HepG2 (cell line): ENCODE measurements around the gene BMI1. TPM values are rescaled to one million over a fixed set of nuclear protein-coding genes. Genes with fewer than 3 reads are reported as not detected.

Experiments
- AFF4 ChIP-seq: sonication (generic); formaldehyde crosslinking; IDR thresholded peaks from 2 replicates; pipeline ENCODE4 v1.4.0; 2020; ENCODE audit warnings: missing genetic modification reagents
- ATF1 ChIP-seq: IDR thresholded peaks from 2 replicates; pipeline ENCODE4 v1.6.1; 2016; ENCODE audit warnings: mild to moderate bottlenecking, control low read depth
- BCL6 ChIP-seq: IDR thresholded peaks from 2 replicates; pipeline ENCODE4 v1.6.1; 2016; ENCODE audit warnings: missing genetic modification reagents, missing compliant biosample characterization
- MIER3 ChIP-seq: IDR thresholded peaks from 2 replicates; pipeline ENCODE4 v1.6.1; 2016; ENCODE audit warnings: missing compliant biosample characterization, borderline replicate concordance
- MZF1 ChIP-seq: sonication (generic); formaldehyde crosslinking; IDR thresholded peaks from 2 replicates; pipeline ENCODE4 v1.8.1; 2023; ENCODE audit warnings: mild to moderate bottlenecking, missing genetic modification reagents, borderline replicate concordance
- SYNCRIP ChIP-seq: fragments of 200-400 bp; formaldehyde crosslinking; IDR thresholded peaks from 2 replicates; pipeline ENCODE4 v1.6.1; 2018; ENCODE audit warnings: mild to moderate bottlenecking, low read depth, low read length; ENCODE audit not compliant: insufficient read depth
- TOPORS ChIP-seq: sonication (generic); formaldehyde crosslinking; IDR thresholded peaks from 2 replicates; pipeline ENCODE4 v1.8.0; 2023; ENCODE audit warnings: mild to moderate bottlenecking, missing genetic modification reagents
- ZFP90 ChIP-seq: sonication (generic); formaldehyde crosslinking; IDR thresholded peaks from 2 replicates; pipeline ENCODE4 v1.8.0; 2022; ENCODE audit warnings: missing genetic modification reagents, mild to moderate bottlenecking, inconsistent platforms, borderline replicate concordance
- ZNF484 ChIP-seq: sonication (generic); formaldehyde crosslinking; IDR thresholded peaks from 2 replicates; pipeline ENCODE4 v1.5.1; 2020; ENCODE audit warnings: mild to moderate bottlenecking, low read depth, missing genetic modification reagents, borderline replicate concordance
- ZNF543 ChIP-seq: sonication (generic); formaldehyde crosslinking; IDR thresholded peaks from 2 replicates; pipeline ENCODE4 v1.4.0; 2020; ENCODE audit warnings: mild to moderate bottlenecking, missing genetic modification reagents
- ZNF766 ChIP-seq: sonication (generic); formaldehyde crosslinking; IDR thresholded peaks from 2 replicates; pipeline ENCODE4 v1.5.0; 2020; ENCODE audit warnings: missing genetic modification reagents, borderline replicate concordance
- polyA plus RNA-seq, 8 experiments: library from polyadenylated mRNA; depleted of rRNA in 3 of 8; stranded (reverse) in 7 of 8; unstranded in 1 of 8; fragments of >200 nt; fragmentation: Illumina TruSeq in 4 of 8; extraction: Trizol in 4 of 8; gene quantifications; 2 replicates each; pipeline versions ENCODE4 v1.2.1 to v1.2.3, GENCODE V29; 2011 to 2016; ENCODE audit warnings: low read depth in 4 of 8, missing spikeins in 1 of 8, mixed read lengths in 1 of 8; ENCODE audit not compliant: insufficient read depth in 1 of 8
- total RNA-seq, 5 experiments: library from RNA; depleted of rRNA; stranded (reverse); fragments of >200 nt; fragmentation: Illumina TruSeq; extraction: Trizol; gene quantifications; 2 replicates each; pipeline ENCODE4 v1.2.3, GENCODE V29; 2016; ENCODE audit warnings: low read depth in 1 of 5
- TF ChIP-seq, protein P1 (sequence below): IDR thresholded peaks from 2 replicates; pipeline ENCODE4 v1.6.1; 2016; ENCODE audit warnings: mild to moderate bottlenecking, missing biosample characterization, missing genetic modification reagents
- TF ChIP-seq, protein P2 (sequence below): sonication (generic); formaldehyde crosslinking; conservative IDR thresholded peaks from 2 replicates; pipeline ENCODE4 v1.8.0; 2022; ENCODE audit warnings: low read depth, missing genetic modification reagents
- TF ChIP-seq, protein P3 (sequence below): sonication (generic); formaldehyde crosslinking; IDR thresholded peaks from 2 replicates; pipeline ENCODE4 v1.5.0; 2020; ENCODE audit warnings: missing genetic modification reagents
- TF ChIP-seq, protein P4 (sequence below): sonication (generic); formaldehyde crosslinking; IDR thresholded peaks from 2 replicates; pipeline ENCODE4 v1.4.0; 2020; ENCODE audit warnings: mild to moderate bottlenecking, missing genetic modification reagents
- TF ChIP-seq, protein P5 (sequence below): sonication (generic); formaldehyde crosslinking; IDR thresholded peaks from 2 replicates; pipeline ENCODE4 v1.8.0; 2022; ENCODE audit warnings: missing genetic modification reagents, mild to moderate bottlenecking, borderline replicate concordance

The BMI1 gene
- total and polyA plus RNA-seq, 2 of the 13 experiments (the other 11 are each of a cell fraction or from before 2014, with no cell fraction given) = 30.5 to 44.0 TPM

DNA sequence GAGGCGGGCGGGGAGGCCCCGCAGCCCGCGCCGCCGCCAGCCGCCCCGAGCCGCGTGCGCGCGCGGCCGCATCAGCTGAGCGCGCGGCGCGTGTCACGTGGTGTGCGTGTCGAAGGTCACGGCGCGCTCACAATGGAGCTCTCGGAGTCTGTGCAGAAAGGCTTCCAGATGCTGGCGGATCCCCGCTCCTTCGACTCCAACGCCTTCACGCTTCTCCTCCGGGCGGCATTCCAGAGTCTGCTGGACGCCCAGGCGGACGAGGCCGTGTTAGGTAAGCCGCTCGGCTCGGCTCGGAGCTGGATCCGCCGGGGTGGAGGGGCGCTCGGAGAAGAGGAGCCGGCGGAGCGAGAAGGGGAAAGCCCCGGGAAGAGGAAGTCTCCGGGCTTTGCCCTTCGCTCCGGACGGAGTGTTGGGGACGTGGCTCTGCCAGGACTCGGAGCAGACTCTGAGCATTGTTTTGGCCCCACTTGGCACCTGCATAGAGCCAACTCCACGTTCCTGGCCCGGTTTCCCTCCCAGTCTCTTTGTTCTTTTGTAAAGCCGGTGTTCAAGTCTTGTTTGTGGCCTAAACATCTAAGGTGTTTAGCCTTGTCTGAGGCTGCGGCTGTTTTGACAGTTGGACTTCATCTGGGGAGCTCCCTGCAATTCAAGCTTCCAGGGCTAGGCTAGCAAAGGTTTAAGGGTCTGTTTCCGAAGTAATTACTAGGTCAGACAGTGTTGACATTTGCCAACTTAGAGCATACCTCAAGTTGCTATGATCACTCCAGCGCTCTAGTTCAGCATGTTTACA lies 4.4 kb upstream of the BMI1 start, which contains the start of gene COMMD3 (continued):
- TF ChIP-seq BCL6 (CRISPR knock-in tag) (no peak; the same call in 1 of the 2 replicates), ZFP90 (CRISPR knock-in tag) (no peak; the same call in 1 of the 2 replicates), MIER3 (CRISPR knock-in tag) (0 out of 2 replicates have a peak, but pooled peaks have one; percentile 14), ATF1 (CRISPR knock-in tag) (no peak), ZNF484 (CRISPR knock-in tag) (no peak), ZNF766 (no peak), AFF4 (CRISPR knock-in tag) (0 out of 2 replicates have a peak, but pooled peaks have one; percentile 45), SYNCRIP (no peak), ZNF543 (CRISPR knock-in tag) (peak; percentile 59; the same call in 1 of the 2 replicates), TOPORS (CRISPR knock-in tag) (peak; percentile 42; the same call in 1 of the 2 replicates), MZF1 (CRISPR knock-in tag) (no peak)
- TF ChIP-seq, protein P1, sequence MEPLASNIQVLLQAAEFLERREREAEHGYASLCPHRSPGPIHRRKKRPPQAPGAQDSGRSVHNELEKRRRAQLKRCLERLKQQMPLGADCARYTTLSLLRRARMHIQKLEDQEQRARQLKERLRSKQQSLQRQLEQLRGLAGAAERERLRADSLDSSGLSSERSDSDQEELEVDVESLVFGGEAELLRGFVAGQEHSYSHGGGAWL (CRISPR knock-in tag) = peak; percentile 30; the same call in 1 of the 2 replicates
- TF ChIP-seq, protein P2, sequence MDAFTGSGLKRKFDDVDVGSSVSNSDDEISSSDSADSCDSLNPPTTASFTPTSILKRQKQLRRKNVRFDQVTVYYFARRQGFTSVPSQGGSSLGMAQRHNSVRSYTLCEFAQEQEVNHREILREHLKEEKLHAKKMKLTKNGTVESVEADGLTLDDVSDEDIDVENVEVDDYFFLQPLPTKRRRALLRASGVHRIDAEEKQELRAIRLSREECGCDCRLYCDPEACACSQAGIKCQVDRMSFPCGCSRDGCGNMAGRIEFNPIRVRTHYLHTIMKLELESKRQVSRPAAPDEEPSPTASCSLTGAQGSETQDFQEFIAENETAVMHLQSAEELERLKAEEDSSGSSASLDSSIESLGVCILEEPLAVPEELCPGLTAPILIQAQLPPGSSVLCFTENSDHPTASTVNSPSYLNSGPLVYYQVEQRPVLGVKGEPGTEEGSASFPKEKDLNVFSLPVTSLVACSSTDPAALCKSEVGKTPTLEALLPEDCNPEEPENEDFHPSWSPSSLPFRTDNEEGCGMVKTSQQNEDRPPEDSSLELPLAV (CRISPR knock-in tag) = no peak
- TF ChIP-seq, protein P3, sequence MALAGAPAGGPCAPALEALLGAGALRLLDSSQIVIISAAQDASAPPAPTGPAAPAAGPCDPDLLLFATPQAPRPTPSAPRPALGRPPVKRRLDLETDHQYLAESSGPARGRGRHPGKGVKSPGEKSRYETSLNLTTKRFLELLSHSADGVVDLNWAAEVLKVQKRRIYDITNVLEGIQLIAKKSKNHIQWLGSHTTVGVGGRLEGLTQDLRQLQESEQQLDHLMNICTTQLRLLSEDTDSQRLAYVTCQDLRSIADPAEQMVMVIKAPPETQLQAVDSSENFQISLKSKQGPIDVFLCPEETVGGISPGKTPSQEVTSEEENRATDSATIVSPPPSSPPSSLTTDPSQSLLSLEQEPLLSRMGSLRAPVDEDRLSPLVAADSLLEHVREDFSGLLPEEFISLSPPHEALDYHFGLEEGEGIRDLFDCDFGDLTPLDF (CRISPR knock-in tag) = no peak
- TF ChIP-seq, protein P4, sequence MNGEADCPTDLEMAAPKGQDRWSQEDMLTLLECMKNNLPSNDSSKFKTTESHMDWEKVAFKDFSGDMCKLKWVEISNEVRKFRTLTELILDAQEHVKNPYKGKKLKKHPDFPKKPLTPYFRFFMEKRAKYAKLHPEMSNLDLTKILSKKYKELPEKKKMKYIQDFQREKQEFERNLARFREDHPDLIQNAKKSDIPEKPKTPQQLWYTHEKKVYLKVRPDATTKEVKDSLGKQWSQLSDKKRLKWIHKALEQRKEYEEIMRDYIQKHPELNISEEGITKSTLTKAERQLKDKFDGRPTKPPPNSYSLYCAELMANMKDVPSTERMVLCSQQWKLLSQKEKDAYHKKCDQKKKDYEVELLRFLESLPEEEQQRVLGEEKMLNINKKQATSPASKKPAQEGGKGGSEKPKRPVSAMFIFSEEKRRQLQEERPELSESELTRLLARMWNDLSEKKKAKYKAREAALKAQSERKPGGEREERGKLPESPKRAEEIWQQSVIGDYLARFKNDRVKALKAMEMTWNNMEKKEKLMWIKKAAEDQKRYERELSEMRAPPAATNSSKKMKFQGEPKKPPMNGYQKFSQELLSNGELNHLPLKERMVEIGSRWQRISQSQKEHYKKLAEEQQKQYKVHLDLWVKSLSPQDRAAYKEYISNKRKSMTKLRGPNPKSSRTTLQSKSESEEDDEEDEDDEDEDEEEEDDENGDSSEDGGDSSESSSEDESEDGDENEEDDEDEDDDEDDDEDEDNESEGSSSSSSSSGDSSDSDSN (CRISPR knock-in tag) = peak; percentile 98
- TF ChIP-seq, protein P5, sequence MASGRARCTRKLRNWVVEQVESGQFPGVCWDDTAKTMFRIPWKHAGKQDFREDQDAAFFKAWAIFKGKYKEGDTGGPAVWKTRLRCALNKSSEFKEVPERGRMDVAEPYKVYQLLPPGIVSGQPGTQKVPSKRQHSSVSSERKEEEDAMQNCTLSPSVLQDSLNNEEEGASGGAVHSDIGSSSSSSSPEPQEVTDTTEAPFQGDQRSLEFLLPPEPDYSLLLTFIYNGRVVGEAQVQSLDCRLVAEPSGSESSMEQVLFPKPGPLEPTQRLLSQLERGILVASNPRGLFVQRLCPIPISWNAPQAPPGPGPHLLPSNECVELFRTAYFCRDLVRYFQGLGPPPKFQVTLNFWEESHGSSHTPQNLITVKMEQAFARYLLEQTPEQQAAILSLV = no peak
